HL-60 (cell line): Measurements from ENCODE around the gene RYR3.

Experiments
- CTCF ChIP-seq: IDR thresholded peaks from one replicate; pipeline ENCODE4 v1.5.1; 2011; ENCODE audit warnings: low read length, control low read depth, inconsistent platforms; ENCODE audit not compliant: insufficient read depth
- GABPA ChIP-seq: IDR thresholded peaks from 2 replicates; pipeline ENCODE4 v1.6.1; 2012; ENCODE audit warnings: low read depth
- POLR2AphosphoS5 ChIP-seq: IDR thresholded peaks from 2 replicates; pipeline ENCODE4 v1.6.1; 2012; ENCODE audit warnings: low read depth
- REST ChIP-seq: IDR thresholded peaks from 2 replicates; pipeline ENCODE4 v1.6.1; 2012; ENCODE audit warnings: low read depth; ENCODE audit not compliant: insufficient replicate concordance
- SPI1 ChIP-seq: IDR thresholded peaks from 2 replicates; pipeline ENCODE4 v1.6.1; 2012; ENCODE audit warnings: low read depth, mild to moderate bottlenecking, borderline replicate concordance

GRCh38 chr15:33730815-33731214 is 420.0 kb downstream of the RYR3 start:
- TF ChIP-seq CTCF (no peak), SPI1 (no peak), POLR2AphosphoS5 (no peak), REST (no peak), GABPA (no peak)
